ENCODE measurements around the gene BCKDHA.
A peak's percentile ranks its signal among the peaks of the same experiment; 100 is the strongest.

Gene BCKDHA

DNA sequence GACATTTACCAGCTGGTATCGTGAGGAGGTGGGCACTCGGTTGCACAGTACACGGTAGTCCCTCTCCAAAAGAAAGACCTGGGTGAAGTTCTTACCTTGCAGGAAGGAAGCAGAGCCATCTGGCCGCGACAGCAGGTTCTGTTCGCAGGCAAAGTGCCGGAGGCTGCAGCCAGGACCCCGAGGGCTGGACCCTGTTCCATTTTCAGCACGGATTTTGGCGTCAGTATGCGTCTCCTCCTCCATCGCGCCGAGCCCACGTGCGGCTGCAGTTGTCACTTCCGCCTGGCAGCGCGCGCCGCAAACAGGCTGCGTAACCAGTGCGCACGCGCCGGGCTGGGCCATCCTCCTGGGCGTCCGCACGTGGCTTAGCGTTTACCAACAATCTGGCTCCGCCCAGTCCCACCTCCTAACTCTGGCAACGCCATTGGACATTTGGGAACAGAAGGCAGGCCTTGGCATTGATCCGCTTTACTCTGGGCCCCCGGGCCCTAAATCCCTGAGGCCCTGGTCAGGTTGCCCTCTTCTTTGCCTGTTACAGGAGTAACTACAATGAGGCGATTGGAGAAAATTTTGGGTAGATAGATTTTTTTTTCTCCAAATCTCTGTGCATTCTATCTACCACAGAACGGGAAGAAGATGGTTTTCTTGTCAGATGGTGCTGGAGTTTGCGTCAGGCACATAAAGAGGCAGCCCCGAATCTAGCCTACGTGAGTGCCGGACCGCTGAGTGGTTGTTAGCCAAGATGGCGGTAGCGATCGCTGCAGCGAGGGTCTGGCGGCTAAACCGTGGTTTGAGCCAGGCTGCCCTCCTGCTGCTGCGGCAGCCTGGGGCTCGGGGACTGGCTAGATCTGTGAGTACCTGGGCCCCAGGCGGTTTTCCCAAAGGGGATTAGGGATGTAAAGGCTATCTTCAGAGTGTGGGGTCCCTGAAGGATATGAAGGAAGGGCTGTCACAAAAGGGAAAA is at the start of gene BCKDHA, which contains the start of gene EXOSC5:
Gene BCKDHA (plus strand): TSS at position 733 of the 964 bp plus-strand sequence. CDS start 10 bp downstream, at position 743.
Gene EXOSC5 (minus strand): TSS at position 274 of the 964 bp plus-strand sequence. CDS start 31 bp downstream, at position 243.
- peak; percentile 100 for DNase-seq

DNA sequence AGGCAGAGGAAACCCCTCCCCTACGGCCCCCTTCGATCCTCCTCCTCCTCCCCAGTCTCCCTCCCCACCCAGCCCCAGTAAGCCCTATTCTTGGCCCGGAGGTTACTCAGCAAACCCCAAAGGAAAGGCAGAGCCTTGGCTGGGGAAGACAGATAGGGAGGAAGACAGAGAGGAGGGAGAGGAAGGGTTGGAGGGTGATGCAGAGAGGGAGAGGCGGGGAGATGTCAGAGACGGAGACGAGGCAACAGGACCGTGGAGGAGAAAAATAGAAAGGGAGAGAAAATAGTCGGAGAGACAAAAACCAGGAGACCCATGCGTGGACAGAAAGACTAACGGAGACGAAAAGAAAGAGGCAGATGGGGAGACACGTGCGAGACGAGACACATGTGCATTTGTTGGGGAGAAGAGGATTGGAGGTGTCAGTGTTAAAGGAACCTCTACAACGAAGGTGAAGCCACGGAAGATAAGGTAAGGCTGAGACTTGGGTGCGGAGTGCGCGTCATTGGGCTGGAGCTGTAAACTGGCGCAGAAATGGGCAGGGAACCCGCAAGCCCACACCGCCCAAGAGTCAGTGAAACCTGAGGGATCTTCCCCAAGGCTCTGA is 46.8 kb upstream of the BCKDHA start:
- DNase-seq: no peak

DNA sequence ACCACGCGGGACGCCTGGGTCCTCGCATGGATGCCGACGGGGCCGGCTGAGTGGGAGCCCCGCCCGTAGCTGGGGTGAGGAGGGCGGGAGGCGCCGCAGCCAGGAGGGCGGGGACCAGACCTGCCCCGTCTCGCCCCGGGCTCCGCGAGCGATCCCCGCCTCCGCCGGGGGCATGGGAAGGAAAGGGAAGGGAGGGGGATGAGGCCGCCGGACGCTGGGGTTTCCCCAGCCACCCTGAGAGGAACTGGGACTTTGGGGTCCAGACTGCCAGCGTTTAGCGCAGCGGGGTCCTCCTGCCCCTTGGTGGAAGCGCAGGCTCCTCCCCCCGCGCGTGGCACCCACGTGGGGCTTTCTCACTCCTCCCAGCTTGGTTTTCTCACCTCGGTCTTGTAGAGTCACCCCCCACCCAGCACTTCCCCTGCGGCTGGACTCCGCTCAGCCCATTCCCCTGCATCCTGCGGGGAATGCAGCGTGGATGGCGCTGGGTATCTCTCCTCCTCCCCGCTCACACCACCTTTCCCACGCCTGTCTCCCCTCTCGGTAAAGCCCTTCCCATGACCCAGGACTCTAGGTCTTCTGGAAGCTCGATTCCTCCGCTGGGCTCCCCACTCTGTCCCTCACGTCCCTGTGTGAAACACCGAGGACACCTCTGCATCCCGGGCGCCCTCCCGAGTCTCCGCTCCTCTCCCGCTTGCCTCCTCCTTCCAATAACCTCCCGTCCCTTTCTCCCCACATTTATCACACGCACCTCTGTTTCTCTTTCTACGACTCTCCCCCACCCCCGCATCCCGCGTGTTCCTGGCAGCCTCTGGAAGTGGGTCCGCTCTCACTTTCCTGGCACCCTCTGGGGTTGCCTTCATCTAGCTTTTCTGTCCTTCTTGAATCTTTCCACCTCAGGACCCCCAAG is 46.0 kb upstream of the BCKDHA start:
- DNase-seq: peak; percentile 88 to 89

DNA sequence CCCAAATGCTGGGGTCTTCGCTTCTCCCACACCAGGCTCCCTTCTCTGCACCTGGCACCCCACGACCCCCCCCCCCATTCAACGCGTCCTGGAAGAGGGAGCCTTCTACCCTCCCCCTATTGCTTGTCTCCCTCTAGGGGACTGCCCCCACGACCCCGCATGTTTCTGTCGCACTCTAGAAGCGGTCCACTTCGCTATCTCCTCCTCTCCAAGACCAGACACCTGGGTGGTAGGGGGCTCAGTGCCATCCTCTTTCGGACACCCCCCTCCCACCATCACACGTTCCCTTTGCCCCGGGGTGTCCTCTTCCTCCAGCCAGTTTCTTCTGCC is 45.4 kb upstream of the BCKDHA start:
- no peak for DNase-seq

DNA sequence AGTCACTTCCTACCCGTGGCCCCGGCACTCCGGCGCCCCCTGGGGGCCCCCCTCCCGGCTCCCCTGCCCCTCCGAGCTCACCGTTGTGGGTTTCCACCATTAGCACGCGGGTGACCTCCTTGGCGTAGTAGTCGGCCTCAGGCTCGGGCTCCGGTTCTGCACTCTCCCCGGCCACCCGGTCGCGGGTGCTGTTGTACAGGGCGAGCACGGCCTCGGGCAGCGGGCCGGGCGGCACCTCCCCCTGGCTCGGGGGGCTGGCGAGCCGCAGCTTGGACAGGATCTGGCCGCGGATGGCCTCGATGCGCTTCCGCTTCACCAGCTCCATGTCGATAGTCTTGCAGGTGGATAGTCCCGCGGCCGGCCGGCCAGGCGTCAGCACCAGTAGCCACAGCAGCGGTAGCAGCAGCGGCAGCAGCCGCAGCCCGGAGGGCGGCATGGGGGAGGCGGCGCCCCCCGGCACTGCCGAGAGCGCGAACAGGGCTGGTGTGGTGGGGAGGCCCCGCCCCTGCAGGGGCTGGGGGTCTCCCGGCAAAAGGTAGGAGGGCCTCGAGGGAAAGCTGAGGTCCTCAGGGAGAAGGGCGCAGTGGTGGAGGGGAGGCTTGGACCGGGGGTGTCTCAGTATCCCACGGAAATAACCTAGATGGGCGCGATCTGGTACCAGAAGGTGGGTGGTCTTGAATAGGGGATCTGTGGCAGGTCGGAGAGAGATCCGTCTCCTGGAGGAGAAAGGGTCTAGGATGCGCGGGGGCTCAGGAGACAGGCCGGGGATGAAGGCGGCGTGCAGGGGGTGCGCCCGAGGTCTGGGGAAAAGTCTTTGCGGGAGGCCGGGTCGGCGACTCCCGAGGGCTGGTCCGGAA is 44.8 kb upstream of the BCKDHA start:
- DNase-seq: peak; percentile 79 to 80

- peak; percentile 96 for DNase-seq
Observed at GRCh38 chr19:41353466-41354342, 43.9 kb upstream of the BCKDHA start, which contains the start of gene TGFB1. Gene TGFB1, minus strand, starts transcription at chr19:41353922. Its CDS starts 878 bp downstream, at chr19:41353044.

DNA sequence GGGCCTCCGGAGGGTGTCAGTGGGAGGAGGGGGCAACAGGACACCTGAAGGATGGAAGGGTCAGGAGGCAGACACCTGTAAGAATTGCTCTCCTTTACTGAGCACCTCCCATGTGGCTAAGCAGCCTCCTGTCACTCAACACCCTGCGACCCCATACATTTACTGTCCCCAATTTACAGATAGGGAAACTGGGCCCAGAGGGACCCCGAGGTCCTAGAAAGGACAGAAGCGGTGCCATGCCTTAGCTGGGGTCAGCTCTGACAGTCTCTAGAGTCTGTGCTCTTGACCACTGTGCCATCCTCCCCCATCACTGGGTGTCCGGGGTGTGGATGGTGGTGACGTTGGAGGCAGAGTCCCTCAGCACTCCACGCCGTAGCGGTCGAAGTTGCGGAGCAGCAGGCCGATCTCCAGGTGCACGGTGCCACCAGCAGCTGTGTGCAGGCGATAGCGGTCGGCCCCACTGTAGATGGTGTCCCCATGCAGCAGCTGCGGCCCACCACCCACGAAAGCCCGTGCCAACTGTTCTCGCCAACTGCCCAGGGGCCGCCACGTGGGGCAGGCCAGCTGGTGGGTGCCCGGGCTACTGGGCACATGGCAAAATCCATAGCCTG is 43.2 kb upstream of the BCKDHA start:
- DNase-seq: no peak

GRCh38 chr19:41355035-41355434 is 42.6 kb upstream of the BCKDHA start:
- no peak for DNase-seq

GRCh38 chr19:41355802-41356201 is 41.8 kb upstream of the BCKDHA start:
- no peak for DNase-seq

GRCh38 chr19:41356984-41357739 is 40.5 kb upstream of the BCKDHA start:
- DNase-seq: peak; percentile 28 to 46

- DNase-seq: no peak
Observed at GRCh38 chr19:41357746-41358145, 39.9 kb upstream of the BCKDHA start.

DNA sequence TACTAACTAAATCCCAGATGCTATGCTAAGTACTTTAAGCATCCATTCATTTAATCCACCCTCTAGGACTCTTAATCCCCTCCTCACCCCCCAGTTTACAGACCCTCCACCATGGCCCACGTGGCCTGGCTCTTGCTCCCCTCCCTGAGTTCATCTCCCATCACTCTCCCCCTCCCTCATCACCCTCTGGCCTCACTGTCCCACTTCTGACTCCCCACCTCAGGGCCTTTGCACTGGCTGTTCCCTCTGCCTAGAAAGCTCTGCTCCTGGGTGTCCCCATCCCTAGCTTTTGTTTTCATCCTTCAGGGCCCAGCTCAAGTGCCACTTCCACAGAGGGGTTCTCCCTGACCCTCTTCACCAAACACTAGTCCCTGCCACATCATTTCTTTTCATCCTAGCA is 37.9 kb upstream of the BCKDHA start:
- no peak for DNase-seq

DNA sequence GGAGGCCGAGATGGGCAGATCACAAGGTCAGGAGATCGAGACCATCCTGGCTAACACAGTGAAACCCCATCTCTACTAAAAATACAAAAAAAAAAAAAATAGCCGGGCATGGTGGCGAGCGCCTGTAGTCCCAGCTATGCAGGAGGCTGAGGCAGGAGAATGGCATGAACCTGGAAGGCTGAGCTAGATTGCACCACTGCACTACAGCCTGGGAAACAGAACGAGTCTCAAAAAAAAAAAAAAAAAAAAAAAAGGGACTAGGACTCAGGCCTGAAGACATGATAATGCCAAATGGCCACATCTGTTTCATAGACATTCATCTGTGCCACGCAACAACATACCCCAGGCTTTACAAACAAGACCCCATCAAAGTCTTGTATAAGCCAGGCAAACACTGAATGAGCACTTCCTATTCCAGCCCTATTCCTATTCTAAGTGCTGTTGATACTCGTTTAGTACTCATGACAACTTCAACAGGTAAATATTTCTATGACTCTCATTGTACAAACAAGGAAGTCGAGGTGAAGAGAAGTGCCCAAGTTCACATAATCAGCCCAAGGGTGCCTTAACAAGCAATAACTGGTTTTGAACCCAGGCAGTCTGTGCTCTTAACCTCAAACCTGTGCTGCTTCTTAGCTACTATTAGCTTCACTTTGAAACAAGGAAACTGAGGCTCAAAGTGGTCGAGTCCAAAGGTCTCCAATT is 35.3 kb upstream of the BCKDHA start:
- DNase-seq: no peak

GRCh38 chr19:41363371-41363752 is 34.3 kb upstream of the BCKDHA start:
- no peak for DNase-seq

DNA sequence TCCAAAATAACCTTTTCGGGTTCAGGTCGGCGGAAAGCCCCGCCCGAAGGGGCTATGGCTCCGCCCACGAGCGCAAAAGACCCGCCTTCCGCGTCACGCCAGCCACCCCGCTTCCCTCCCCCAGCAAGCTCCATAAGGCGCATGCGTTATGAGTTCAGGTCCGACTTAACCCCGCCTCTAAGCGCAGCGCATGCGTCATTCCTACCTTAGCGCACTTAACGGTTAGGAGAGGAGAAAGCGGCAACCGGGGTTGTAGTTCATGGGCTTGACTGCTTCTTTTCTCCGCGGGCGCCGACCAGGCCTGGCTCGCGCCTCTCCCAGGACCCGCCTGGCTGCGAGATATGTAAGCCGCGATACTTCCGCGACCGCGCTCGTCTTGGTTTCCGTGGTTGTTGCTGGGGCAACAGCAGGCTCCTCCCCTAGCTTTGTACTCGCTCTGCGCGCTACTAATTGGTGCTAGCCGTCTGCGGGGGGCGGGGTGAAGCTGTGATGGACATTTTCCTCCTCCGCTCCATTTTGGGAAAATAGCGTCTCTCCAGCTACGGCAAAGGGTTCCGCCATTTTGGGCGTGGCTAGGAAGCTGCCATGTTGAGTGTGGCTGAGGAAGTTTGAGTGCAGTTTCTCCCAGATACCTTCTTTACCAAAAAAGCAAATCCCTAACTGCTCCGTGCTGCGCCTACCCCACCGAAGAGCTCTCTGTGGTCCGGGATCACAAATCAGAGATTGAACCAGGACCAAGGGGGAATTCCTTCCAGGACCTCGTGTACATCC is 33.7 kb upstream of the BCKDHA start, which contains the start of gene B9D2:
Gene B9D2 (minus strand): TSS at position 397 of the 771 bp plus-strand sequence. CDS start 630 bp downstream, outside the sequence.
- peak; percentile 99 for DNase-seq

DNA sequence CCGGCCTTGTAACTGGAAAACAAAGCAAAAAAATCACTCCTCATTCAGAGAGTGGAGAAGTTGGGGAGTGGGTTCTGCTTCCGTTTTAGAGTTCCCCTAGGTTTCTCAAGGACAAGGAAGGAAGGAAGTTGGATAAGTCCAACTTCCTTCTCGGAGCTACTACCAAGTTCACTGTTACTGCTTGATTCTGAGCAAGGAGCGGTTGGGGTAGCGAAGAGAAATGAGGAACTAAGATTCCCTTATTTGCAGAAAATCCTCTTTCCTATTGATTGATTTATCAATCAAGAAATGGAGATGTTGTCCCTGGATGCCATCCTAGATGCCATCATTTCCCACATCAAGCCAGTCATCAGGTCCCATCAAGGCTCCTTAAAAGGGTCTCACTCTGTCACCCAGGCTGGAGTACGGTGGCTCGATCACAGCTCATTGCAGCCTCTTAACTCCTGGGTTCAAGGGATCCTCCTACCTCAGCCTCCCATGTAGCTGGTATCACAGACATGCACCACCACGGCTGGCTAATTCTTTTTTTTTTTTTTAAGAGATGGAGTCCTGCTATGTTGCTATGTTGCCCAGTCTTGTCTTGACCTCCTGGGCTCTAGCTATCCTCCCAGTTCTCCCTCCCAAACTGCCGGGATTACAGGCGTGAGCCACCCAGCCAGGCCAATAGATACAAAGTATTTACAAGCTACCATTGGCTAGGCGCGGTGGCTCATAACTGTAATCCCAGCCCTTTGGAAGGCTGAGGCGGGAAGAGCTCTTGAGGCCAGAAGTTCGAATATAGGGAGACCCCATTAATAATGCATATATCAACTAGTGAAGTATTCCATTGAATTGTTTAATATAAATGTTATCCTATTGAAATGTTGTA is 32.9 kb upstream of the BCKDHA start:
- DNase-seq: peak in 1 of 2 donors; percentile 20

DNA sequence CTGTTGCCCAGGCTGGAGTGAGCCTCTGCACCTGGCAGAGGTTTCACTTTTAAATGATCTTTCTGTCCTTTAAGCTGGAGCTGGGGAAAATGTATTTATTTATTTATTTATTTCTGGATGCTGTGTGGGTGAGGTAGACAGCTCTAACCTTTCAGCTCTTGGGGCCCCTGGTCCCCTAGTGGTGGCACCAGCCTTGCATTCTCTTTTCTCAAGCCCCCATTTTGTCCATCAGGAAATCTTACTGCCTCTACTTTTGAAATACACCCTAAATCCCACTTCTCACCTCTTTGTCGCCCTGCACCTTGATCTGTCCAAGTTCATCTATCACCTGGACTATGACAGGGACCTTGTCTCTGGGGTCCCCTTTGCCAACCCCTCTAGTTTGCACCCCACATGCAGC is 31.5 kb upstream of the BCKDHA start:
- DNase-seq: no peak

Measured in CD4-positive, alpha-beta T cell treated with Interleukin-4 for 1 hour (primary cell).